GM18511 (cell line): ENCODE measurements around the gene GABRG3.

Source experiments
- ATAC-seq: cut with Tn5 transposase; IDR thresholded peaks from one replicate; pipeline ENCODE4 v1.9.1; 2021; ENCODE audit warnings: mild to moderate bottlenecking, moderate library complexity; ENCODE audit not compliant: unreplicated experiment

The GABRG3 gene

DNA sequence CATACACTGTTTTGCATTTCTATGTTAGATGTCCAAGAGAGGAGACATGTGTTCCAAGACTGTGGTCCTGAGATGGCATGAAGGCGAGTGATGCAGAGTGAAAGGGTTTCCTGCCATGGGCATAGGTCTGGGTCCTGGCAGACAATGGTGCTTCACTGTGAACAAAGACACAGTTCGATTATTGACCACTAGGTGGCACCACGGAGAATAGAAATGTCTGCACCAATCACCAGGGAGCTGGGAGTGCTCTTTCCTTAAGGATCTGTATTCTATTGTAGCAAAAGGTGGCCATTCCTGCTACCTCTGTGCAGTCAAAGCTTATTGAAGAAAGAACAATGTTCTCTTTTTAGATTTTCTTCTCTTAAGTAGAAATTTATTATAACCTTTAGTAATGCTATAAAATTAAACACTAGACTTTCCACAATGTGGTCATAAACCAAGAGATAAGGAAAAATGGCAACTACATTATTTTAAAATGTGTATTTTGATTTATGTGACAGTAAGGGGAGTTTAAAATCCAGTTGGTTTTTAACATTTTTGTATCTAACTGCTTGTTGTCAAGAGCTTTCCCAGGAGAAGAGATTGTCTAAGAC, 88.7 kb downstream of the GABRG3 start:
- no peak for ATAC-seq

DNA sequence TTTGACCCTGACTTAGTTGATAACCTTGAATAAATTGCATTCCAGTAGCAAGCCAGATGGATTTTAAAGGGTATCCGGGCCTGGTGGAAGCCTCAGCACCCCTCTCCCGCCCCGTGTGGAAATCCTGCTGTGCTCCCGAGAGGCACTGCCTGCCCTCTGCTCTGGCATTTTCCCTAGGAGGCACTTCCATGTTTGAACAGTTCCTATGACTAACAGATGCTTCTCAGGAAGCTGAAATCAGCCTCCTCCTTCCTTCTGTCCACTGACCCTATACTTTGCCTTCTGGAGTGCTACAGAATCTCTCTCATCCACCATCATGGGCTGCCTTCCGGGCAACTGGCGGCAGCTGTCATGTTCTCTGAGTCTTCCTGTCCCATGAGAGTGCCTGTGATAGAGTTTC, 90.8 kb downstream of the GABRG3 start:
- ATAC-seq, result no peak

- no peak for ATAC-seq
Observed at GRCh38 chr15:27062951-27063350, 92.0 kb downstream of the GABRG3 start.

GRCh38 chr15:27064080-27064479, 93.1 kb downstream of the GABRG3 start:
- no peak for ATAC-seq

DNA sequence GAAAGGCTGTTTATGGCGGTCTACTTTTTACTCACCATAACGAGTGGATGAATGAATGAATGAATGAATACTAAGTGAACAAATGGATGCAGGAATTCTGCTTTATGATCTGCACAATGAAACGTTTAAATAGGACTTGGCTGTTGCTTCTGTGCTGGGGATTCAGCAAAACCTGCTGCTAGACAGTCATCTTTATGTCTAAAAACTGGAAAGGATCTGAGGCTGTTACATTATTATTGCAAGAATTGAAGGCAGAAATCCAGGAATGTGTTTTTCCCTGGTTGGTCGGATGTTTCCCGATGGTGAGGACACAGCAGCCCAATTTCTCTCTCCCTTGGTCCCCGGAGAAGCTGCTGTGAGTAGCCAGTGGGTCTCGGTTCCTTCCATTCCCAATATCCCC, 94.2 kb downstream of the GABRG3 start:
- ATAC-seq, result no peak

DNA sequence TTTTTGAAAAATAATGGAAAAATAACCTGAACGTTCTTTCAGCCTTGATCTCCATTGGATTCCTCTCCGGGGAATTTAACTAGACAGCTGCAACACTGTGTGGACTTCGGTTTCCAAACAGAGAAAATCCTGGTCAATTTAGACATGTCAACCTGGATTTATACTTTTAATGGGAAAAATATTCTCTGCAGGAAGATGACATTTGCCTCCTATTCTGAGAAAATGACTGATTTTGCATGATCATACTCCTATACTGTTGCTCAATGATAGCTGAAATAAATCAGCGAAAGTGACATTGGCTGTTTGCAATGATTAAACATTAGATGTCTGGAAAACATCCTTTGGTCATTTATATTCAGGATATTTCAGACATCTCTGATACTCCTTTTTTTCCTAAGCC, 94.8 kb downstream of the GABRG3 start:
- ATAC-seq, result no peak

GRCh38 chr15:27066446-27066845, 95.5 kb downstream of the GABRG3 start:
- ATAC-seq, result no peak

DNA sequence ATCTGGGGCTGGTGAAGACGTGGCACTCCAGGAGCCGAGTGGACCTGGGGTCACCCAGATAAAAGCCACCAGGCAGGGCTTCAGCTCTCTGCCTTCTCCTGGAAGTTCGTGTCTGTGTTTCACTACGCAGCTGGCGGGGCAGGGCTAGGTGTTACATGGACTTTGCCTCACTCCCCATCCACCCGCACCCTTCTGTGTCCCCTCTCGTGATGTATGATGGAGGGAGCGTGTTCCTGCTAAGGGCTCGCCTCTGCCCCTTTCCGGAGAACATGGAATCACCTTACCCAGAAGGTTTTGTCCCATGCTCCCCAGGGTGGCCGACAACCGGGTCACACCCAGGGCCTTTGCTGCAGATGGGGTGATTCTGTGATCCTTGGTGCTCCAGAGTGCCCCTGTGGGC, 96.2 kb downstream of the GABRG3 start:
- no peak for ATAC-seq

GRCh38 chr15:27070841-27071240, 99.9 kb downstream of the GABRG3 start:
- ATAC-seq, result no peak

- no peak for ATAC-seq
Observed at GRCh38 chr15:27074179-27074578, 103.2 kb downstream of the GABRG3 start.

DNA sequence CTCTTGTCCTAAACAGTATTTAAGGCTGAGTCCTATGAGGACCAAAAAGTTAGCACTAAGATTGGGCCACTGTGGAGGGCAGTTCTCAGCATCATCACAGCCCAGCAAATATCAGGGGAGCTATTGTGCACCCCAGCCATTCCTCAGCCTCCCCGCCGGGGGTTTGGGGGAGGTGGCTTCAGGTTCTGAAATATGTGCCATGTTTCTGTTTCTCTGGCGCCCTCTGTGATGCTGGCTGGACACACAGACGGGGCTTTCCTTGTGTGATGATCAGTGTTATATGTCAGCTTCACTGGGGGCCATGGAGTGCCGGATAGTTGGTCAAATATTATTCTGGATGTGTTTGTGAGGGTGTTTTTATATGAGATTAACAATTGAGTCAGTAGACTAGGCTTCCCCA, 106.8 kb downstream of the GABRG3 start:
- no peak for ATAC-seq

DNA sequence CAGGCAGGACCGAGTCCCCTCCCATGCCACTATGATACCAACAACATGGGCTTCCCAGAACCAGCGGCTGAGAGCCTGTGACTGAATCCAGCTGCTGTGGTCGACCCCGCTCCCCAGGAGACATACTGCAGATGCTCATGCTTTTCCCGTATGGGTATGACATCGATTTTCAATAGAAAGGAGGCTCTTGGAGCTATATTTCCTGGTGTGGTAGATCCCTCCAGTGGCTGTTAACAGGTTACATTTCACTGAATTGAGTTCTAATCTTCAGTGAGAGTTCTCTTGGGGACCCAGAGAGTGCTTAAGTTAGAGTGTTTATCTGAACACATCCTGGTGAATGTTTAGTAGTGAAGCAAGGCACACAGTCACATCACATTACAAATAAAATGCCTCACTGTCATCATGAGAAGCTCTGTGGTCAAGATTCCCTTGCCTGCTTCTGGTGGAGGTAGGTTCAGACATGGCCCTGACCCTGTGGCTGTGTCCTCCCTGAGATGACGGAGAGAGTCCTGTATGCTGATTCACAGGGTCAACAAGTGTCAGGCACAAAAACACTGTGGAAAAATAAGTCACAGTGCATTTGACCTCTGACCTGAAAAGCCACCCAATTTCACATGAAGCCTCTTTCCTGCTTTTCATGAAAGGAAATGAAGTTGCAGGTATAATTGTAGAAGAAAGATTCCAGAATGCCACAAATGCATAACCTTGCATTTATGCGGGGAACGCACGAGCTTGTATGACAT, 110.9 kb downstream of the GABRG3 start:
- ATAC-seq, result no peak

DNA sequence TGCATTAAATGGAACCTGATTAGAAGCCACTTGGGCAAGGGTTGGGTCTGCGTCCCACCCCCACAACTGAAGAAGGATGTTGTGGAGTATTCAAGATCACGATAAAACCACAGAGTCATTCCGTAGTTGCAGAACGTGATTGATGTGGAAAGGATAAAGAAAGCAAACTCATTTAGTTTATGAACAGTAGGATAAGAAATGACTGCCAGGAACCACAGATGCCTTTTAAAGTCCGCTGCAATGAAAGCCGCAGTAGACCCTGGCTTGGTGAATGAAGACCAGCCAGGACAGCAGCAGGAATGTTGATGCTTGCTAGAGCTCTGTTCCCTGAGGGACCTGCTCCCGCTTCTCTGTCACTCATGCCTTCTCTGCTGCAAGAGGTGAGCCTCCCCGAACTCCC, 111.5 kb downstream of the GABRG3 start:
- no peak for ATAC-seq

DNA sequence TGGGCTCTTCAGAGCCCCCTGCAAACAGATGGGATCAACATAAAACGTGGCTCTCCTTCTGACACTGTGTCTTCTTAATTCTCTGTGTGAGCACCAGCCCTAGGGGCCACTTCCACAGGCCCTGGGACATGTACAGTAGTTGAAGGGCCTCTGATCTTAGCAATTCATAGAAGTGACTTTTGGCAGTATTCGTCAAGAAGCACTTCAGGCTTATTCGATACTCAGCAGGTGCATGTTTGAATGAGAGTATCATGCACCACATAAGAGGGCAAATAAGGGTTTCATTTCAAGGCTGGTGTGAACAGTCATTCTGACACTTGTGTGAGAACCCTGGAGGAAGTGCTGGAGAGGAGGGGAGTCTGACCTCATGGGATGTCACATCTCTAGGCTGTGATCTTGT, 113.9 kb downstream of the GABRG3 start:
- ATAC-seq, result no peak

- no peak for ATAC-seq
Observed at GRCh38 chr15:27086149-27086548, 115.2 kb downstream of the GABRG3 start.

- no peak for ATAC-seq
Observed at GRCh38 chr15:27086805-27087204, 115.8 kb downstream of the GABRG3 start.

GRCh38 chr15:27087651-27088583, 116.9 kb downstream of the GABRG3 start:
- no peak for ATAC-seq

DNA sequence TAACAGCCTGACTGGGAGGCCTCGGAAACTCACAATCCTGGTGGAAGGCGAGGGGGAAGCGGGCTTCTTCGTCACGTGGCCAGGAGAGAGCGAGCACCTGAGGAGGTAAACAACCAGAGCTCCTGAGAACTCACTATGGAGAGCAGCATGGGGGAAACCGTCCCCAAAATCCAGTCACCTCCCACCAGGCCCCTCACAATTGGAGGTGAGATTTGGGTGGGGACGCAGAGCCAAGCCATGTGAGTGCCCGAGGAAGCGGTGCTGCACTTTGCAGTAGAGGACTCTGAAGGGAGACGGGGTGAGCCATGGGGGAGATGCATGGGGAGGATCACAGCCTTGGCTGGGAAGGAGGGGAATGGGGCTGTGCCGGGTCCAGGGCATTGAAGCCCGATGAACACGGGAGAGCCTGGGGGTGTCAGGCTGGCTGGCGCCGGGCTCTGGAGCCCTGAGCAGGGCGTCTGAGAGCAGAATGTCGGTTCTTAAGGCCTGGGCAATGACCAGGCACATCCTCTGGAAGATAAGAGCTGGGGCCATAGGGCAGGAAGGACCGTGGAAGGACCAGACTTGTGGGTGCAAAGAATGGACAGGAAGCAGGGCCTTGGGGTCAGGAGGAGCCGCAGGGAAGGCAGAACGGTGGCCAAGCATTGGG, 117.7 kb downstream of the GABRG3 start:
- ATAC-seq, result no peak

DNA sequence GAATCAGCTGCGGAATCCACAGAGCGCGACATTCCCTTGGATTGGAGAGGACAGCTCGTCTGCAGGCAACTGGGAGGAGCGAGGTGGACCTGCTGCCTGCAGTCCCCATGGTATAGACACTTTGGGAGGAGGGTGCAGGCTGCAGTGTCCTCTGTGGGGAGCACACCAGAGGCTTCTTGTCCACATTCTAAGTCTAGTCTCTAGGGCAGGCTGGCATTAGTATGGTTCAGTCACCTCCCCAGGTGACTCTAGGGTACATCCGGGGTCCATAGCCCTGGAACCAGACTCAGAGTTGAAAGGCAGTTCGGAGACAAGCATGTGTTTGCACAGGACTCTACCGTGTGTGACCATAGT, 118.2 kb downstream of the GABRG3 start:
- no peak for ATAC-seq

- ATAC-seq, result no peak
Observed at GRCh38 chr15:27089676-27090075, 118.7 kb downstream of the GABRG3 start.

- ATAC-seq, result no peak
Observed at GRCh38 chr15:27091270-27091940, 120.4 kb downstream of the GABRG3 start.
